Suprapubic skin (tissue), 4 donors: ENCODE results near the gene LSP1.

Experiments used
- EP300 ChIP-seq: sonication (generic); formaldehyde crosslinking; IDR thresholded peaks from one replicate; pipeline ENCODE4 v1.6.1; 2017; ENCODE audit warnings: antibody characterized with exemption
- POLR2A ChIP-seq, 2 donors: fragments of 450-650 bp; IDR thresholded peaks; one replicate each; pipeline ENCODE4 v1.6.1; 2017; ENCODE audit warnings: antibody characterized with exemption in 2 of 2, mild to moderate bottlenecking in 2 of 2, moderate library complexity in 2 of 2
- POLR2AphosphoS5 ChIP-seq, 3 donors: sonication (generic); formaldehyde crosslinking; IDR thresholded peaks; one replicate each; pipeline ENCODE4 v1.6.1; 2017; ENCODE audit warnings: antibody characterized with exemption in 3 of 3
- TF ChIP-seq, protein P1 (sequence below), 2 donors: fragments of 200-600 bp in 1 of 2; fragments of 450-650 bp in 1 of 2; sonication (generic) in 1 of 2; IDR thresholded peaks; one replicate each; pipeline ENCODE4 v1.5.1; 2016 to 2019; ENCODE audit warnings: antibody characterized with exemption in 2 of 2, mild to moderate bottlenecking in 1 of 2, moderate library complexity in 1 of 2

GRCh38 chr11:1922481-1923081, 69.7 kb downstream of the LSP1 start:
- TF ChIP-seq, protein P1, sequence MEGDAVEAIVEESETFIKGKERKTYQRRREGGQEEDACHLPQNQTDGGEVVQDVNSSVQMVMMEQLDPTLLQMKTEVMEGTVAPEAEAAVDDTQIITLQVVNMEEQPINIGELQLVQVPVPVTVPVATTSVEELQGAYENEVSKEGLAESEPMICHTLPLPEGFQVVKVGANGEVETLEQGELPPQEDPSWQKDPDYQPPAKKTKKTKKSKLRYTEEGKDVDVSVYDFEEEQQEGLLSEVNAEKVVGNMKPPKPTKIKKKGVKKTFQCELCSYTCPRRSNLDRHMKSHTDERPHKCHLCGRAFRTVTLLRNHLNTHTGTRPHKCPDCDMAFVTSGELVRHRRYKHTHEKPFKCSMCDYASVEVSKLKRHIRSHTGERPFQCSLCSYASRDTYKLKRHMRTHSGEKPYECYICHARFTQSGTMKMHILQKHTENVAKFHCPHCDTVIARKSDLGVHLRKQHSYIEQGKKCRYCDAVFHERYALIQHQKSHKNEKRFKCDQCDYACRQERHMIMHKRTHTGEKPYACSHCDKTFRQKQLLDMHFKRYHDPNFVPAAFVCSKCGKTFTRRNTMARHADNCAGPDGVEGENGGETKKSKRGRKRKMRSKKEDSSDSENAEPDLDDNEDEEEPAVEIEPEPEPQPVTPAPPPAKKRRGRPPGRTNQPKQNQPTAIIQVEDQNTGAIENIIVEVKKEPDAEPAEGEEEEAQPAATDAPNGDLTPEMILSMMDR (IDR thresholded peaks at IDR 0.05), result no peak
- TF ChIP-seq EP300 (no peak), POLR2A (IDR thresholded peaks at IDR 0.05) (no peak), POLR2AphosphoS5 (IDR thresholded peaks at IDR 0.05) (no peak)
